Left lung (tissue), 10 donors: ENCODE measurements around the gene IPO9. TPM values are rescaled to one million over a fixed set of nuclear protein-coding genes. Genes with fewer than 3 reads are reported as not detected.

Experiments used
- ATAC-seq: fragments of 200-7000 bp; cut with Tn5 transposase; one replicate; pipeline ENCODE4 v1.9.1; 2020; ENCODE audit warnings: moderate library complexity
- DNase-seq, 4 donors: peaks; one replicate each; pipeline ENCODE4 v3.0.0-alpha.2; 2013 to 2020
- H3K27ac ChIP-seq, 2 donors: fragments of 200-600 bp; sonication (generic) in 1 of 2; one replicate each; pipeline versions ENCODE4 v1.5.0 to v1.8.0; 2020 to 2021
- H3K27me3 ChIP-seq, 2 donors: fragments of 200-600 bp; sonication (generic) in 1 of 2; one replicate each; pipeline versions ENCODE4 v1.5.0 to v1.8.0; 2020 to 2021
- H3K36me3 ChIP-seq, 2 donors: fragments of 200-600 bp; sonication (generic) in 1 of 2; one replicate each; pipeline versions ENCODE4 v1.5.0 to v1.8.0; 2020 to 2021
- H3K4me1 ChIP-seq, 2 donors: fragments of 200-600 bp; one replicate each; pipeline ENCODE4 v1.8.0; 2021
- H3K4me3 ChIP-seq, 2 donors: fragments of 200-600 bp; sonication (generic) in 1 of 2; one replicate each; pipeline versions ENCODE4 v1.5.0 to v1.8.0; 2020 to 2021; ENCODE audit warnings: mild to moderate bottlenecking in 1 of 2
- H3K9me3 ChIP-seq, 2 donors: fragments of 200-600 bp; sonication (generic) in 1 of 2; one replicate each; pipeline versions ENCODE4 v1.5.0 to v1.8.0; 2020 to 2021
- intact Hi-C, 2 donors: fragments of 100-400 bp; cut with DNase I; formaldehyde crosslinking; loops; one replicate each; pipeline versions ENCODE4 v1.11.2 to v1.14.2; 2022
- polyA plus RNA-seq, 6 donors: library from polyadenylated mRNA; unstranded; fragments of 120-200 nt; gene quantifications; one replicate each; pipeline ENCODE4 v1.2.1, GENCODE V29; 2013; ENCODE audit not compliant: insufficient read length in 6 of 6
- total RNA-seq, 2 donors: library from RNA; stranded (reverse); fragmentation: NEBNext Ultra II Directional; extraction: Animal tissue kit (Norgen Biotek cat#: 25700); gene quantifications; one replicate each; pipeline ENCODE4 v1.2.1, GENCODE V29; 2021
- TF ChIP-seq, protein P1 (sequence below), 2 donors: fragments of 200-600 bp; sonication (generic) in 1 of 2; IDR thresholded peaks; one replicate each; pipeline versions ENCODE4 v1.5.0 to v1.8.0; 2021; ENCODE audit warnings: antibody characterized with exemption in 2 of 2
- donor health status: DM: no; HTN: yes; CAD: no.
- donor health status: DM: no; HTN: no; CAD: no.

The IPO9 gene
- total and polyA plus RNA-seq, 8 donors = 49.3 to 94.0 (median 84.4) TPM

- ATAC-seq (no peak), DNase-seq (no peak)
- no peaks in the 10 kb centered on the region for H3K27me3 ChIP-seq
- H3K36me3 ChIP-seq = no peaks in the 10 kb centered on the region
- no peaks in the 10 kb centered on the region for H3K9me3 ChIP-seq
- peaks cover 7 to 11% of the 10 kb centered on the region in 2 donors for H3K4me1 ChIP-seq
- no peak overlapping the region for H3K4me3 ChIP-seq
- no peak overlapping the region for H3K27ac ChIP-seq
- intact Hi-C loops = no loop called here
- TF ChIP-seq, protein P1, sequence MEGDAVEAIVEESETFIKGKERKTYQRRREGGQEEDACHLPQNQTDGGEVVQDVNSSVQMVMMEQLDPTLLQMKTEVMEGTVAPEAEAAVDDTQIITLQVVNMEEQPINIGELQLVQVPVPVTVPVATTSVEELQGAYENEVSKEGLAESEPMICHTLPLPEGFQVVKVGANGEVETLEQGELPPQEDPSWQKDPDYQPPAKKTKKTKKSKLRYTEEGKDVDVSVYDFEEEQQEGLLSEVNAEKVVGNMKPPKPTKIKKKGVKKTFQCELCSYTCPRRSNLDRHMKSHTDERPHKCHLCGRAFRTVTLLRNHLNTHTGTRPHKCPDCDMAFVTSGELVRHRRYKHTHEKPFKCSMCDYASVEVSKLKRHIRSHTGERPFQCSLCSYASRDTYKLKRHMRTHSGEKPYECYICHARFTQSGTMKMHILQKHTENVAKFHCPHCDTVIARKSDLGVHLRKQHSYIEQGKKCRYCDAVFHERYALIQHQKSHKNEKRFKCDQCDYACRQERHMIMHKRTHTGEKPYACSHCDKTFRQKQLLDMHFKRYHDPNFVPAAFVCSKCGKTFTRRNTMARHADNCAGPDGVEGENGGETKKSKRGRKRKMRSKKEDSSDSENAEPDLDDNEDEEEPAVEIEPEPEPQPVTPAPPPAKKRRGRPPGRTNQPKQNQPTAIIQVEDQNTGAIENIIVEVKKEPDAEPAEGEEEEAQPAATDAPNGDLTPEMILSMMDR (IDR thresholded peaks at IDR 0.05) = no peak
Observed at GRCh38 chr1:201912832-201913231, 83.9 kb downstream of the IPO9 start.

GRCh38 chr1:201914456-201915235 is 85.7 kb downstream of the IPO9 start:
- Histone ChIP-seq H3K4me3 (no peak overlapping the region), H3K36me3 (no peaks in the 10 kb centered on the region), H3K4me1 (peaks cover 7 to 12% of the 10 kb centered on the region in 2 donors), H3K9me3 (no peaks in the 10 kb centered on the region), H3K27ac (no peak overlapping the region), H3K27me3 (no peaks in the 10 kb centered on the region)
- ATAC-seq (no peak), DNase-seq (no peak)
- intact Hi-C loops = no loop called here
- TF ChIP-seq, protein P1 (IDR thresholded peaks at IDR 0.05) = no peak

- ATAC-seq = peak; percentile 72
- peaks cover 0 to under 1% of the 10 kb centered on the region in 2 donors for H3K9me3 ChIP-seq
- no peaks in the 10 kb centered on the region for H3K27me3 ChIP-seq
- DNase-seq = peak in 2 of 4 donors; percentile 28 to 69
- H3K4me3 ChIP-seq = no peak overlapping the region
- peaks cover 7 to 12% of the 10 kb centered on the region in 2 donors for H3K4me1 ChIP-seq
- H3K27ac ChIP-seq = peak overlapping the region in 1 of 2 donors; percentile 75
- TF ChIP-seq, protein P1 (IDR thresholded peaks at IDR 0.05) = no peak
- no peaks in the 10 kb centered on the region for H3K36me3 ChIP-seq
- intact Hi-C loops = no loop called here
Observed at GRCh38 chr1:201916649-201917249, 87.8 kb downstream of the IPO9 start.

DNA sequence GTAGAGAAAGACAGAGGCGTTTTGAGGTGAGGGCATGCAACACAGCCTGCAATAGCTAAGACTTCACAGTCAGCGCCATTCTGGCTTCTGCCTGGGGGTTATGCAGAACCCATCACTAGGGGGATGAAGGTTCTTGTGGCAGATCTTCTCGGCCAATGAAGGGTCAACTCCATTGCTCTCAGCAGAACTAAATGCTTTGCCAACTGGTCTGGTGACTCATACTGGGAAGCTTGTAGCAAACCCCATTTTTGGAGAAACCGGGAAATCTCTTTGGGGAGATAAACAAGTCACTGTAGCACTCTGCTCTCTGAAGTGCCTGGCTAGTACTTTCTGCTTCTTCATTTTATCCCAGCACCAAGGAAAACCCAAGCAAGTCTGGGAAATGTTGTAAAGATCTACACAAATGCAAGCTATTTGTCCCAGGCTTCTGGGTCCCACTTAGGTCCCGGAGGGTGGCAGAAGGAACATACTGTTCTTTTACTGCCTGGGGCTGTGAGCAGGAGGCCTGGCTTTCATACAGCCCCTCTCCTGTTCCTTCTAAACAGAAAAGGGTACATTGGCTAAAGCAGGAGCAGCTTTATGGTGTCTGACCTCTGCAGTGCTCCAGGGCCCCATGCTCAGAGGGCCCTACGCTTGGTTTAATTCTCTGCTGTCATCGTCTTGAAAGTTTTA is 88.5 kb downstream of the IPO9 start:
- H3K27me3 ChIP-seq = no peaks in the 10 kb centered on the region
- TF ChIP-seq, protein P1 (IDR thresholded peaks at IDR 0.05) = no peak
- intact Hi-C loops = no loop called here
- H3K4me3 ChIP-seq = no peak overlapping the region
- peak overlapping the region; percentile 48 to 75 for H3K27ac ChIP-seq
- H3K4me1 ChIP-seq = peaks cover 7 to 12% of the 10 kb centered on the region in 2 donors
- no peaks in the 10 kb centered on the region for H3K36me3 ChIP-seq
- DNase-seq (no peak), ATAC-seq (peak; percentile 77)
- H3K9me3 ChIP-seq = peaks cover 0 to 2% of the 10 kb centered on the region in 2 donors

DNA sequence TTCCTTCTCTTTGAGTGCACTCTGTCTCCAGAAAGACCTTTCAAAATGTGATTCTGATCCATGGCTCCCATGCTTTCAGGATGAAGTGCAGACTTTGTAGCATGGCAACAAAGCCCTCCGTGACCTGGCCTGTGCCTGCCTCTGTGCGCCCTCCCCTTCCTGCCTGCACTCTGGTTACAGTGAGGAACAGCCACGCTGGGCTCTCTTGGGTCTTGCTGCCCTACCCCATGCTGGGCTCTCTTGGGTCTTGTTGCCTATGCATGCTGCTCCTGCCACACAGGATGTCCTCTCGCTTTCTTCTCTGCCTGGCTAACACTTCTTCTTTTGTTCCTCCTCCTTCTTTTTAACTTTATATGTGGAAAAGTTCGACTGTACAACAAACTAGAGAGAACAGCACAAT is 89.4 kb downstream of the IPO9 start:
- Histone ChIP-seq H3K4me1 (peaks cover 7 to 12% of the 10 kb centered on the region in 2 donors), H3K27ac (peak overlapping the region in 1 of 2 donors; percentile 75), H3K9me3 (peaks cover 0 to 2% of the 10 kb centered on the region in 2 donors), H3K27me3 (no peaks in the 10 kb centered on the region), H3K4me3 (no peak overlapping the region), H3K36me3 (no peaks in the 10 kb centered on the region)
- ATAC-seq (no peak), DNase-seq (no peak)
- TF ChIP-seq, protein P1 (IDR thresholded peaks at IDR 0.05) = no peak
- intact Hi-C loops = no loop called here
